HT1080 (cell line): ENCODE data around the gene PPP1R14C. TPM values are rescaled to one million over a fixed set of nuclear protein-coding genes. Genes with fewer than 3 reads are reported as not detected.

Experiments used
- DNase-seq: peaks from one replicate; pipeline ENCODE4 v3.0.0-alpha.2; 2015; ENCODE audit warnings: low read depth
- small RNA-seq: library from RNA; depleted of rRNA; stranded (forward); fragments of <200 nt; gene quantifications from one replicate; pipeline ENCODE3, GENCODE V24; 2014
- total RNA-seq: library from RNA; depleted of rRNA; stranded (reverse); fragments of >200 nt; shearing (Covaris generic); gene quantifications from 2 replicates; pipeline ENCODE4 v1.2.3, GENCODE V29; 2014; rRNA removed

The PPP1R14C gene
- total RNA-seq, 1 experiment from 2014 or later = 0.66 TPM

DNA sequence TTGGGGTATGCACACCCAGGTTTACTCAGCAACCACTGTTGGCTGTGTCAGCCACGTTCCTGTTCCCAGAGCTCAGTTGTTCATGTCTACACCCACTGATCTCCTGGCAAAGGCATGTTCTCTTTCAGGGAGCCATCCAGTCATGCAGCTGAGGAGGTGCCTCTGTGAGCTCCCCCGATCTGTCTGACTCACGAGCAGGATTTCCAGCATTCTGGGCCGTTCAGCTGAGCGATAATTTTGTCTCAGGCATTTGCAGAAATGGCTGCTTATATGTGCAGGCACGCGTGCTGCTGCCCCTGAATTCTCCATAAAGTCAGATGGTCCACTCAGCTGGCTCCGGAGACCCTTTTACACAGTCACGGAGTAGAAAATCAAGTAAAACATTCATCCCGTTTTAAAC is 147.6 kb downstream of the PPP1R14C start:
- DNase-seq = peak; percentile 11

DNA sequence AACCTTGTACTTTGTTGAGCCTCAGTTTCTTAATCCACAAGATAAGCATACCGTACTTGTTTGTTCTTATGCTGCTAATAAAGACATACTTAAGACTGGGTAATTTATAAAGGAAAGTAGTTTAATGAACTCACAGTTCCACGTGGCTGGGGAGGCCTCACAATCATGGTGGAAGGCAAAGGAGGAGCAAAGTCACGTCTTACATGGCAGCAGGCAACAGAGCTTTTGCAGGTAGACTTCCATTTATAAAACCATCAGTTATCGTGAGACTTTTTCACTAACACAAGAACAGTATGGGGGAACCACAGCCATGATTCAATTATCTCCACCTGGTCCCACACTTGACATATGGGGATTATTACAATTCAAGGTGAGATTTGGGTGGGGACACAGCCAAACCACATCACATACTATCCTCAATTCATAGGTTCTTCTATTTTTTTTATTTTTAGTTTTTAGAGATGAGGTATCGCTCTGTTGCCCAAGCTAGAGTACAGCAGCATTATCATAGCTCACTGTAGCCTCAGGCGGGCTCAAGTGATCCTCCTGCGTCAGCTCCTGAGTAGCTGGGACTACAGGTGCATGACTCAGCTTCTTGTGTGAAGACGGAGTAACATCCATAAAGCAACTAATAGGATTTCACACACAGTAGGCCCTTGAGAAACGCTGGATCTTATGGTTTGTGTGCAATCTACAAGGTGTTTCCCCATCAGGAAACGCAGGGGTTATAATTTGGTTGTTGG is 149.3 kb downstream of the PPP1R14C start:
- DNase-seq = no peak

DNA sequence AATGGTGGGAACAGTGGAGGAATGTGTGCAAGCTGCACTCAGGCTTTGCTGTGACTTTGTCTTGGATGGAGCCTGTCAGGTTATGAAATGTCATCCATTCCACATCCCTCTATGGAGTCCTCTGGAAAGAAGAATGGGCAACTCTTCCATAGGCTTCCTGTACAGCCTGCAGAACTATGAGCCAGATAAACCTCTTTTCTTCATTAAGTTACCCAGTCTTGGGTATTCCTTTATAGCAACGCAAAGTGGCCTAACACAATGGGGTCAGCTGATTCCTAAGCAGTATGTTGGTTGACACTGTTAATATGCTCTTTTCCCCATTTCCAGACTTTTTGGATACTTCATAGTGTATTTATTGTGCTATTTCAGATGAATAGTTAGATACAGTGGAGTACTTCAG is 150.2 kb downstream of the PPP1R14C start:
- DNase-seq = no peak

GRCh38 chr6:150293423-150294173 is 150.8 kb downstream of the PPP1R14C start:
- DNase-seq = peak; percentile 65

DNA sequence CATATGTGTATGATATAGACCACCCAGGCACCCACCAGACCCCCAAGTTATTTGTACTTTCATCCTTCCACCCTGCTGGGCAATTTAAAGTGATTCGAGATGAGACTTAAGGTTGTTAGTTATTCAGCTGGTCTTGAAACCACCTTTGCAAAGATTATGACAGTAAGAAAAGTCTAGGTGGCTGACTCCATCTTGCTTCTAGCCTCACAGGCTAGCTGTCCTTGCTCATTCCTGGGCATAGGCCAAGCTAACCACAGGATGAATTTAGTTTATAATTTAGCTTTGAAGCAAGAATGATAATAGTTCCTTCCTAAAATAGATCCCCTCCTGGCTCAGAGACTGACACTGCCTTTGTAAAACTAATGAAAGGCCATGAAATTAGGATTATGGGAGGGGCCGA is 154.0 kb downstream of the PPP1R14C start:
- no peak for DNase-seq

GRCh38 chr6:150297327-150298029 is 154.6 kb downstream of the PPP1R14C start:
- peak; percentile 54 for DNase-seq

- no peak for DNase-seq
Measured at GRCh38 chr6:150298030-150298380, 155.2 kb downstream of the PPP1R14C start.

- no peak for DNase-seq
Measured at GRCh38 chr6:150298676-150299075, 155.8 kb downstream of the PPP1R14C start.

Small RNAs within 50 kb of the gene (small RNA-seq; reads per million reads assigned to genes)
- not detected for gene RF01210

Other genes with a start within 250 kb of the PPP1R14C start
- gene RAET1E, start 244.9 kb upstream of the PPP1R14C start, total RNA-seq = 11.3 and 14.6 TPM in 2 replicates
- 1.6 and 2.4 TPM in 2 replicates for gene RAET1G, start 219.9 kb upstream of the PPP1R14C start, total RNA-seq
- gene ULBP2, start 201.0 kb upstream of the PPP1R14C start, total RNA-seq = 11.6 and 12.2 TPM in 2 replicates
- gene ULBP1, start 179.1 kb upstream of the PPP1R14C start, total RNA-seq = not detected in 2 replicates
- gene RAET1L, start 117.5 kb upstream of the PPP1R14C start, total RNA-seq = not detected in 2 replicates
- gene ULBP3, start 73.9 kb upstream of the PPP1R14C start, total RNA-seq = 14.1 and 18.3 TPM in 2 replicates
- 0.02 TPM in 1 of 2 replicates, not detected in the other for gene IYD, start 226.0 kb downstream of the PPP1R14C start, total RNA-seq